ENCODE measurements around the gene MBLAC2. TPM values are rescaled to one million over a fixed set of nuclear protein-coding genes. Genes with fewer than 3 reads are reported as not detected.
A peak's percentile ranks its signal among the peaks of the same experiment; 100 is the strongest.

MBLAC2 gene
- polyA plus RNA-seq, 3 donors: 0.96 to 1.5 (median 1.2) TPM

GRCh38 chr5:90479611-90480385 is 5.2 kb upstream of the MBLAC2 start:
- no peak overlapping the region for H3K27ac ChIP-seq (ENCODE audit: low read depth in 1 of 2, low read length in 2 of 2)
- H3K36me3 Mint-ChIP-seq: no peaks in the 10 kb centered on the region
- H4K20me1 ChIP-seq (ENCODE audit: insufficient read depth, low read length): no peaks in the 10 kb centered on the region
- H2AFZ ChIP-seq (ENCODE audit: insufficient read depth, low read depth, low read length, poor library complexity, severe bottlenecking): no peak overlapping the region
- no peak overlapping the region for H3K9ac ChIP-seq (ENCODE audit: insufficient read depth, low read length, poor library complexity, severe bottlenecking)
- H3K4me1 ChIP-seq (ENCODE audit: control insufficient read depth in 1 of 2, insufficient read depth in 2 of 2, low read length in 2 of 2): peaks cover 4 to 5% of the 10 kb centered on the region in 2 donors
- H3K9me3 ChIP-seq (replicated peaks in 1 of 2; ENCODE audit: control insufficient read depth in 1 of 2, insufficient read depth in 1 of 2, low read length in 2 of 2): no peaks in the 10 kb centered on the region
- no peaks in the 10 kb centered on the region for H3K27me3 ChIP-seq (ENCODE audit: control insufficient read depth in 2 of 2, insufficient read depth in 2 of 2, low read length in 2 of 2)
- H3K9me3 Mint-ChIP-seq: peaks cover 0 to 4% (median 0%) of the 10 kb centered on the region in 7 donors
- intact Hi-C loops (cut with micrococcal nuclease): loop anchor here in 1 of 2 donors (5.0 to 10.0 kb wide), 2 partner anchors 48 to 55 kb away; partner anchors contain the start of gene LYSMD3
- no peak overlapping the region for H3K4me2 ChIP-seq (replicated peaks; ENCODE audit: extremely low read depth, low read length, poor library complexity, severe bottlenecking)
- H3K27ac Mint-ChIP-seq: no peak overlapping the region
- peaks cover 7% of the 10 kb centered on the region for H3K4me1 Mint-ChIP-seq
- TF ChIP-seq CTCF (IDR thresholded peaks at IDR 0.05): no peak
- H3K36me3 ChIP-seq (replicated peaks in 1 of 2; ENCODE audit: control insufficient read depth in 1 of 2, insufficient read depth in 2 of 2, low read length in 2 of 2): no peaks in the 10 kb centered on the region
- no peak for DNase-seq
- no peaks in the 10 kb centered on the region for H3K79me2 ChIP-seq (ENCODE audit: insufficient read depth, low read length)
- no peak overlapping the region for H3K4me3 Mint-ChIP-seq
- no peak overlapping the region for H3K4me3 ChIP-seq (replicated peaks in 1 of 3; ENCODE audit: low read depth in 2 of 3, low read length in 3 of 3)
- peaks cover 3 to 5% (median 4%) of the 10 kb centered on the region in 3 donors for H3K27me3 Mint-ChIP-seq (ENCODE audit: low read depth in 3 of 3)

- no peak for DNase-seq
- Mint-ChIP-seq H3K4me1 (peaks cover 22% of the 10 kb centered on the region), H3K9me3 (peaks cover 0 to 3% (median 0%) of the 10 kb centered on the region in 7 donors), H3K27ac (peak overlapping the region in 1 of 7 donors; percentile 42), H3K36me3 (no peaks in the 10 kb centered on the region), H3K4me3 (no peak overlapping the region), H3K27me3 (ENCODE audit: low read depth in 3 of 3) (peaks cover 6 to 7% (median 7%) of the 10 kb centered on the region in 3 donors)
- Histone ChIP-seq H2AFZ (ENCODE audit: insufficient read depth, low read depth, low read length, poor library complexity, severe bottlenecking) (peak overlapping the region; percentile 37), H3K27ac (ENCODE audit: low read depth in 1 of 2, low read length in 2 of 2) (no peak overlapping the region), H3K27me3 (ENCODE audit: control insufficient read depth in 2 of 2, insufficient read depth in 2 of 2, low read length in 2 of 2) (no peaks in the 10 kb centered on the region), H3K9me3 (replicated peaks in 1 of 2; ENCODE audit: control insufficient read depth in 1 of 2, insufficient read depth in 1 of 2, low read length in 2 of 2) (no peaks in the 10 kb centered on the region), H4K20me1 (ENCODE audit: insufficient read depth, low read length) (no peaks in the 10 kb centered on the region), H3K9ac (ENCODE audit: insufficient read depth, low read length, poor library complexity, severe bottlenecking) (no peak overlapping the region), H3K79me2 (ENCODE audit: insufficient read depth, low read length) (peaks cover 6% of the 10 kb centered on the region), H3K4me2 (replicated peaks; ENCODE audit: extremely low read depth, low read length, poor library complexity, severe bottlenecking) (no peak overlapping the region), H3K36me3 (replicated peaks in 1 of 2; ENCODE audit: control insufficient read depth in 1 of 2, insufficient read depth in 2 of 2, low read length in 2 of 2) (no peaks in the 10 kb centered on the region), H3K4me3 (replicated peaks in 1 of 3; ENCODE audit: low read depth in 2 of 3, low read length in 3 of 3) (no peak overlapping the region), H3K4me1 (ENCODE audit: control insufficient read depth in 1 of 2, insufficient read depth in 2 of 2, low read length in 2 of 2) (peaks cover 18 to 22% of the 10 kb centered on the region in 2 donors)
- no peak for TF ChIP-seq CTCF (IDR thresholded peaks at IDR 0.05)
- intact Hi-C loops (cut with micrococcal nuclease): loop anchor here in 1 of 2 donors (5.0 to 10.0 kb wide), 2 partner anchors 50 to 53 kb away; partner anchors contain the start of gene LYSMD3
- 83% methylated on average over 1 of the region's 8 CpGs for WGBS (ENCODE audit: insufficient coverage)
Measured at GRCh38 chr5:90477621-90478215, 3.1 kb upstream of the MBLAC2 start.

All from CD14-positive monocyte (primary cell).